Endothelial cell of umbilical vein (primary cell): Measurements from ENCODE around the gene GPR158. TPM values are rescaled to one million over a fixed set of nuclear protein-coding genes. Genes with fewer than 3 reads are reported as not detected.

Source experiments
- BruUV-seq: library from RNA; stranded (reverse); fragments of 400-500 nt; replicated peaks from 2 replicates; lab custom pipeline; 2021; lab: Mats Ljungman, UMichigan
- CTCF ChIA-PET: fragments of 300-600, 350-600 bp; sonication (Branson Sonifier 250); formaldehyde crosslinking; loops from one replicate; lab custom pipeline; 2021; ENCODE audit warnings: antibody characterized with exemption, inconsistent platforms; lab: Charles Lee
- POLR2A ChIA-PET: fragments of 300-600, 350-600 bp; sonication (Branson Sonifier 250); formaldehyde crosslinking; loops from one replicate; lab custom pipeline; 2021; ENCODE audit warnings: antibody characterized with exemption, inconsistent platforms; lab: Charles Lee
- DNase-seq: peaks from one replicate; pipeline ENCODE4 v3.0.0-alpha.2; 2011; ENCODE audit warnings: low read depth, low spot score
- FAIRE-seq: peaks from 2 replicates; lab custom pipeline; 2011; peaks lifted over from hg19 to GRCh38; lab: Jason Lieb, UNC
- H2AFZ ChIP-seq: 2 replicates; pipeline ENCODE4 v1.6.0; 2012; ENCODE audit warnings: low read depth, low read length, control low read depth, inconsistent platforms
- H3K27ac ChIP-seq: 2 replicates; pipeline ENCODE4 v1.5.1; 2011; ENCODE audit warnings: low read depth, mild to moderate bottlenecking, control low read depth, low read length, moderate library complexity; ENCODE audit not compliant: insufficient read depth
- H3K27me3 ChIP-seq, 2 experiments: 2 replicates each; pipeline versions ENCODE4 v1.6.0 to v1.6.1; 2011; ENCODE audit warnings: low read length in 2 of 2, mixed read lengths in 1 of 2; ENCODE audit not compliant: control insufficient read depth in 2 of 2, insufficient read depth in 2 of 2
- H3K36me3 ChIP-seq, 2 experiments: 2 replicates in 1 of 2; 3 replicates in 1 of 2; pipeline ENCODE4 v1.5.1; 2011; ENCODE audit warnings: low read length in 2 of 2, mild to moderate bottlenecking in 1 of 2, moderate library complexity in 1 of 2; ENCODE audit not compliant: control insufficient read depth in 2 of 2, insufficient read depth in 2 of 2; ENCODE audit errors: extremely low read depth in 1 of 2
- H3K4me1 ChIP-seq: 3 replicates; pipeline ENCODE4 v1.5.1; 2011; ENCODE audit warnings: mild to moderate bottlenecking, low read length; ENCODE audit not compliant: control insufficient read depth, insufficient read depth; ENCODE audit errors: extremely low read depth
- H3K4me2 ChIP-seq: 2 replicates; pipeline ENCODE4 v1.6.1; 2011; ENCODE audit warnings: low read length, control low read depth, mixed read lengths; ENCODE audit not compliant: insufficient read depth
- H3K4me3 ChIP-seq, 3 experiments: fragments of 200-600 bp in 1 of 3; sonication (generic), shearing (Covaris generic) in 1 of 3; replicated peaks in 1 of 3; 2 replicates each; pipeline ENCODE4 v1.5.1; 2011 to 2016; ENCODE audit warnings: control low read depth in 3 of 3, low read length in 3 of 3, mild to moderate bottlenecking in 2 of 3, inconsistent platforms in 1 of 3, low read depth in 1 of 3, moderate library complexity in 1 of 3; ENCODE audit not compliant: insufficient read depth in 1 of 3
- H3K79me2 ChIP-seq: 2 replicates; pipeline ENCODE4 v1.6.0; 2012; ENCODE audit warnings: low read length, inconsistent platforms; ENCODE audit not compliant: control insufficient read depth, insufficient read depth
- H3K9ac ChIP-seq: replicated peaks from 2 replicates; pipeline ENCODE3; 2011; ENCODE audit warnings: low read length, control low read depth; ENCODE audit not compliant: insufficient read depth; ENCODE audit errors: extremely low read depth
- H3K9me1 ChIP-seq: replicated peaks from 3 replicates; pipeline ENCODE4 v1.6.0; 2011; ENCODE audit warnings: mild to moderate bottlenecking, low read length; ENCODE audit not compliant: control insufficient read depth, insufficient read depth; ENCODE audit errors: extremely low read depth
- H3K9me3 ChIP-seq: replicated peaks from 2 replicates; pipeline ENCODE4 v1.5.1; 2012; ENCODE audit warnings: low read length, inconsistent platforms; ENCODE audit not compliant: control insufficient read depth, insufficient read depth
- H4K20me1 ChIP-seq: replicated peaks from 2 replicates; pipeline ENCODE3; 2011; ENCODE audit warnings: mild to moderate bottlenecking, low read length; ENCODE audit not compliant: control insufficient read depth, insufficient read depth; ENCODE audit errors: extremely low read depth
- FOS ChIP-seq: IDR thresholded peaks from 2 replicates; pipeline ENCODE4 v1.6.1; 2011; ENCODE audit warnings: mild to moderate bottlenecking, low read length, moderate library complexity, borderline replicate concordance; ENCODE audit not compliant: insufficient read depth
- JUN ChIP-seq: IDR thresholded peaks from 2 replicates; pipeline ENCODE4 v1.6.1; 2011; ENCODE audit warnings: borderline replicate concordance, low read depth; ENCODE audit not compliant: insufficient read length, insufficient read depth
- POLR2AphosphoS5 ChIP-seq: IDR thresholded peaks from 2 replicates; pipeline ENCODE4 v1.6.1; 2012; ENCODE audit warnings: low read depth, mild to moderate bottlenecking, control low read depth, low read length, moderate library complexity; ENCODE audit not compliant: insufficient read depth
- dilution Hi-C: fragments of 300-500 bp; cut with MboI; formaldehyde crosslinking; loops from one replicate; pipeline ENCODE4 v1.15.0; 2019; ENCODE audit warnings: low sequenced_read_pairs; ENCODE audit not compliant: extremely low pct_ligation_motif_present
- intact Hi-C: fragments of 100-400 bp; cut with micrococcal nuclease; formaldehyde crosslinking; loops from one replicate; pipeline ENCODE4 v1.10.0; 2022
- polyA plus RNA-seq, 4 experiments: library from polyadenylated mRNA; depleted of rRNA in 3 of 4; stranded (reverse) in 3 of 4; unstranded in 1 of 4; fragments of >200 nt; gene quantifications; 2 replicates each; pipeline versions ENCODE4 v1.2.1 to v1.2.3, GENCODE V29; 2011 to 2012; ENCODE audit warnings: missing spikeins in 1 of 4
- total RNA-seq: library from RNA; stranded (reverse); gene quantifications from 2 replicates; pipeline ENCODE4 v1.2.3, GENCODE V29; 2021
- TF ChIP-seq, protein P1 (sequence below), 2 donors: IDR thresholded peaks; 1 replicate in 1 of 2; 2 replicates in 1 of 2; pipeline ENCODE4 v1.5.1; 2011; ENCODE audit warnings: low read length in 2 of 2, mild to moderate bottlenecking in 2 of 2, moderate library complexity in 2 of 2, control low read depth in 1 of 2, inconsistent platforms in 1 of 2, low read depth in 1 of 2; ENCODE audit not compliant: insufficient read depth in 1 of 2; ENCODE audit errors: extremely low read depth in 1 of 2

GPR158 gene
- total and polyA plus RNA-seq, 2 donors (not counting 3 experiments of a cell fraction or from before 2014, with no cell fraction given): not detected

DNA sequence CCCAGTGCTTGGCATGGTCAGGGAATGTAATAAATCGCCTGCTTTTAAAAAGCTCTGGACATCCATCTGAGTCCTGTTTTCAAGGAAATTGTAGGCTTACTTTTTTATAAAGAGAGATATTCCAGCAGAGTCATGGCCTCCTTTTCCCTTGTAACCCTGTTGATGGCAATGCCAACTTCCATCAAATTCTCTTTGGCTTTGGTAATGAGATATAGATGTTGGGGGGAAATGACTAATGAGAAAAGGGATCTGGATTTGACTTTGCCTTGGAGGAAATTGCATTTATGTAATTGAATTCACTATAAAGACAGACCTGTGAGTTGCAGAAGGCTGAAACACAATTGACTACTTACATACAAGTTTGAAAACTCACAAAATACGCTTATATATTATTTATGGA, 347.5 kb downstream of the GPR158 start:
- Histone ChIP-seq H4K20me1 (no peaks in the 10 kb centered on the region), H3K27ac (no peak overlapping the region), H3K27me3 (no peaks in the 10 kb centered on the region), H2AFZ (no peak overlapping the region), H3K36me3 (no peaks in the 10 kb centered on the region), H3K4me3 (no peak overlapping the region), H3K9me1 (no peaks in the 10 kb centered on the region), H3K4me2 (no peak overlapping the region), H3K4me1 (no peaks in the 10 kb centered on the region), H3K79me2 (no peaks in the 10 kb centered on the region), H3K9ac (no peak overlapping the region), H3K9me3 (no peaks in the 10 kb centered on the region)
- FAIRE-seq: peak; percentile 58
- TF ChIP-seq POLR2AphosphoS5 (no peak), FOS (peak; percentile 18)
- dilution Hi-C loops (no loop called here), intact Hi-C loops (loop anchor here (2.0 kb wide), 4 partner anchors 35 to 191 kb away; no protein-coding TSS in a partner anchor)
- no TSS peak for BruUV-seq
- ChIA-PET CTCF (interaction anchor here (0.8 kb wide), 1 partner anchor 116 kb away, joined by 5 read pairs; no protein-coding TSS in a partner anchor), POLR2A (no interaction called here)
- DNase-seq: peak; percentile 54

DNA sequence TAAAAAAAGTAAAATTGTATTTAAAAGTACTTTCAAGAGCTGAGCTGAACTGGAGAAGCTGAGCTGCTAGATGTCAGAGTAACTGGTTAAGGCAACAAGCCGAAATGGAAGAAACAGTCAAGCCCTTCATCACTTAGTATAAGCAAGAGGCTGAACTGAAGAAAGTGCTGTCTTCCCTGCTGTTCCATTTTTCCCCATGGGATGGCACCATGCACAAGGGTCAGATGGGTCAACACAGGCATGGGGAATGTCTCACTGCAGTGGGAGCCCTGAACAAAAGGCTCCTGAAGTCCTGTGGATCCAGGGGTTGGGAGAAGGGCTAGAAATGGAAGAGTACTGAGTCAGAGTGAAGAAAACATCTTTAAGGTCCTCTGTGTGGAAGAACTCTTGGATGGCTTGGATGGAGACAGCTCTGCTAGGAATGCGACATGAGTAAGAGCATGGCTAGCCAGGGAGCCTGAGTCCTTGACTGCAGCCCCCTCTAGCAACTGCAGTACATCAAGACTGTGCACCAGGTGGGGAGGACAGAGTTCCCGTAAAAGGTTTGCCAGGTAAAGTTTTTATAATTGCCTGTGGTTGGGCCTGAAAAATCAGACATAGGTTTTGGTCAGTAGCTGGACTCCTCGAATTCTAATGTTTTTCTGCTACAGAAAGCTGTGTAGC, 348.3 kb downstream of the GPR158 start:
- TF ChIP-seq, protein P1, sequence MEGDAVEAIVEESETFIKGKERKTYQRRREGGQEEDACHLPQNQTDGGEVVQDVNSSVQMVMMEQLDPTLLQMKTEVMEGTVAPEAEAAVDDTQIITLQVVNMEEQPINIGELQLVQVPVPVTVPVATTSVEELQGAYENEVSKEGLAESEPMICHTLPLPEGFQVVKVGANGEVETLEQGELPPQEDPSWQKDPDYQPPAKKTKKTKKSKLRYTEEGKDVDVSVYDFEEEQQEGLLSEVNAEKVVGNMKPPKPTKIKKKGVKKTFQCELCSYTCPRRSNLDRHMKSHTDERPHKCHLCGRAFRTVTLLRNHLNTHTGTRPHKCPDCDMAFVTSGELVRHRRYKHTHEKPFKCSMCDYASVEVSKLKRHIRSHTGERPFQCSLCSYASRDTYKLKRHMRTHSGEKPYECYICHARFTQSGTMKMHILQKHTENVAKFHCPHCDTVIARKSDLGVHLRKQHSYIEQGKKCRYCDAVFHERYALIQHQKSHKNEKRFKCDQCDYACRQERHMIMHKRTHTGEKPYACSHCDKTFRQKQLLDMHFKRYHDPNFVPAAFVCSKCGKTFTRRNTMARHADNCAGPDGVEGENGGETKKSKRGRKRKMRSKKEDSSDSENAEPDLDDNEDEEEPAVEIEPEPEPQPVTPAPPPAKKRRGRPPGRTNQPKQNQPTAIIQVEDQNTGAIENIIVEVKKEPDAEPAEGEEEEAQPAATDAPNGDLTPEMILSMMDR (IDR thresholded peaks at IDR 0.05; ENCODE audit: extremely low read depth in 1 of 2, insufficient read depth in 1 of 2, low read depth in 1 of 2, low read length in 2 of 2): peak; percentile 44 to 51
- TF ChIP-seq JUN: no peak
- intact Hi-C loops (loop anchor here (2.0 kb wide), 4 partner anchors 34 to 190 kb away; no protein-coding TSS in a partner anchor), dilution Hi-C loops (no loop called here)
- no peak overlapping the region for H3K9ac ChIP-seq
- POLR2A ChIA-PET: no interaction called here
- BruUV-seq: no TSS peak
- no peak overlapping the region for H2AFZ ChIP-seq
- no peaks in the 10 kb centered on the region for H3K4me1 ChIP-seq
- H3K79me2 ChIP-seq: no peaks in the 10 kb centered on the region
- H3K27ac ChIP-seq: no peak overlapping the region
- CTCF ChIA-PET: interaction anchor here (1.3 to 2.6 kb wide), 3 partner anchors 37 to 190 kb away, joined by 3 to 13 read pairs (median 11); no protein-coding TSS in a partner anchor
- FAIRE-seq: peak; percentile 26
- no peaks in the 10 kb centered on the region for H4K20me1 ChIP-seq
- peak; percentile 57 for DNase-seq
- H3K27me3 ChIP-seq: no peaks in the 10 kb centered on the region
- no peak overlapping the region for H3K4me3 ChIP-seq
- H3K9me3 ChIP-seq: no peaks in the 10 kb centered on the region
- no peaks in the 10 kb centered on the region for H3K9me1 ChIP-seq
- H3K36me3 ChIP-seq: no peaks in the 10 kb centered on the region
- no peak overlapping the region for H3K4me2 ChIP-seq
